Sigmoid colon (tissue), 4 donors: ENCODE measurements around the gene PMP22.

Experiments used
- POLR2A ChIP-seq, 2 donors: fragments of 450-650 bp; IDR thresholded peaks; one replicate each; pipeline ENCODE4 v1.6.1; 2016; ENCODE audit warnings: antibody characterized with exemption in 2 of 2, mild to moderate bottlenecking in 2 of 2, moderate library complexity in 2 of 2
- POLR2AphosphoS5 ChIP-seq, 4 donors: sonication (generic); formaldehyde crosslinking; IDR thresholded peaks; one replicate each; pipeline ENCODE4 v1.6.1; 2017; ENCODE audit warnings: antibody characterized with exemption in 4 of 4
- TF ChIP-seq, protein P1 (sequence below), 4 experiments: fragments of 450-650 bp in 3 of 4; fragments of 200-600 bp in 1 of 4; IDR thresholded peaks; one replicate each; pipeline ENCODE4 v1.5.1; 2016 to 2019; ENCODE audit warnings: antibody characterized with exemption in 4 of 4, mild to moderate bottlenecking in 3 of 4, moderate library complexity in 2 of 4

DNA sequence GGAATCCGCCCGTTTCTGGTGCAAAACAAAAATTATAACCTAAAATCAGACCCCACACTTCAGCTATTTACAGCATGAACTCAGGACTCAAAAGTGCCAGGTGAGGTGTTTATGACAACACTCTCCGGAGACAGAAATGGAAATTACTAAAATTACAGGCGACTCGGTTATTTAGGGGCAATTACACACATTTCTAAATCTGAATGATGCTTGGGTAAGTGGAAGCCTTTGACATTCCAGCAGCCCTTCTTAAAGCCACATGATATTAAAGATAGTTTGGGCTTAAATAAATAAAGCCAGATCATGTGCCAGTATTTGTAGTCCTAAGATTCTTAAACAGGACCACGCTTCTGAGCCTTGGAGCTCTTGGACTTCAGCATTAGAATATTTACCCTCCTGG, 36.7 kb upstream of the PMP22 start:
- TF ChIP-seq POLR2AphosphoS5 (IDR thresholded peaks at IDR 0.05) (no peak), POLR2A (IDR thresholded peaks at IDR 0.05) (no peak)
- TF ChIP-seq, protein P1, sequence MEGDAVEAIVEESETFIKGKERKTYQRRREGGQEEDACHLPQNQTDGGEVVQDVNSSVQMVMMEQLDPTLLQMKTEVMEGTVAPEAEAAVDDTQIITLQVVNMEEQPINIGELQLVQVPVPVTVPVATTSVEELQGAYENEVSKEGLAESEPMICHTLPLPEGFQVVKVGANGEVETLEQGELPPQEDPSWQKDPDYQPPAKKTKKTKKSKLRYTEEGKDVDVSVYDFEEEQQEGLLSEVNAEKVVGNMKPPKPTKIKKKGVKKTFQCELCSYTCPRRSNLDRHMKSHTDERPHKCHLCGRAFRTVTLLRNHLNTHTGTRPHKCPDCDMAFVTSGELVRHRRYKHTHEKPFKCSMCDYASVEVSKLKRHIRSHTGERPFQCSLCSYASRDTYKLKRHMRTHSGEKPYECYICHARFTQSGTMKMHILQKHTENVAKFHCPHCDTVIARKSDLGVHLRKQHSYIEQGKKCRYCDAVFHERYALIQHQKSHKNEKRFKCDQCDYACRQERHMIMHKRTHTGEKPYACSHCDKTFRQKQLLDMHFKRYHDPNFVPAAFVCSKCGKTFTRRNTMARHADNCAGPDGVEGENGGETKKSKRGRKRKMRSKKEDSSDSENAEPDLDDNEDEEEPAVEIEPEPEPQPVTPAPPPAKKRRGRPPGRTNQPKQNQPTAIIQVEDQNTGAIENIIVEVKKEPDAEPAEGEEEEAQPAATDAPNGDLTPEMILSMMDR (IDR thresholded peaks at IDR 0.05): no peak
